ENCODE results near the gene MUSTN1.

MUSTN1 gene

GRCh38 chr3:52791366-52791765, 43.5 kb downstream of the MUSTN1 start:
- no peaks in the 10 kb centered on the region for H3K9me3 ChIP-seq (ENCODE audit: severe bottlenecking)
- no peaks in the 10 kb centered on the region for H3K36me3 ChIP-seq
- TF ChIP-seq, protein P1, sequence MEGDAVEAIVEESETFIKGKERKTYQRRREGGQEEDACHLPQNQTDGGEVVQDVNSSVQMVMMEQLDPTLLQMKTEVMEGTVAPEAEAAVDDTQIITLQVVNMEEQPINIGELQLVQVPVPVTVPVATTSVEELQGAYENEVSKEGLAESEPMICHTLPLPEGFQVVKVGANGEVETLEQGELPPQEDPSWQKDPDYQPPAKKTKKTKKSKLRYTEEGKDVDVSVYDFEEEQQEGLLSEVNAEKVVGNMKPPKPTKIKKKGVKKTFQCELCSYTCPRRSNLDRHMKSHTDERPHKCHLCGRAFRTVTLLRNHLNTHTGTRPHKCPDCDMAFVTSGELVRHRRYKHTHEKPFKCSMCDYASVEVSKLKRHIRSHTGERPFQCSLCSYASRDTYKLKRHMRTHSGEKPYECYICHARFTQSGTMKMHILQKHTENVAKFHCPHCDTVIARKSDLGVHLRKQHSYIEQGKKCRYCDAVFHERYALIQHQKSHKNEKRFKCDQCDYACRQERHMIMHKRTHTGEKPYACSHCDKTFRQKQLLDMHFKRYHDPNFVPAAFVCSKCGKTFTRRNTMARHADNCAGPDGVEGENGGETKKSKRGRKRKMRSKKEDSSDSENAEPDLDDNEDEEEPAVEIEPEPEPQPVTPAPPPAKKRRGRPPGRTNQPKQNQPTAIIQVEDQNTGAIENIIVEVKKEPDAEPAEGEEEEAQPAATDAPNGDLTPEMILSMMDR (IDR thresholded peaks at IDR 0.05; ENCODE audit: low read depth, low read length): no peak
- DNase-seq: no peak
- no peak overlapping the region for H3K4me3 ChIP-seq (ENCODE audit: low read depth, low read length)
- no peak overlapping the region for H3K27ac ChIP-seq
- H3K27me3 ChIP-seq (ENCODE audit: insufficient read depth, low read depth, severe bottlenecking): no peaks in the 10 kb centered on the region

- H3K9me3 ChIP-seq (ENCODE audit: severe bottlenecking): no peaks in the 10 kb centered on the region
- H3K27me3 ChIP-seq (ENCODE audit: insufficient read depth, low read depth, severe bottlenecking): no peaks in the 10 kb centered on the region
- TF ChIP-seq, protein P1 (IDR thresholded peaks at IDR 0.05; ENCODE audit: low read depth, low read length): no peak
- no peak overlapping the region for H3K27ac ChIP-seq
- no peak overlapping the region for H3K4me3 ChIP-seq (ENCODE audit: low read depth, low read length)
- no peak for DNase-seq
- H3K36me3 ChIP-seq: no peaks in the 10 kb centered on the region
These were observed 44.1 kb downstream of the MUSTN1 start for GRCh38 chr3:52790741-52791140.

DNA sequence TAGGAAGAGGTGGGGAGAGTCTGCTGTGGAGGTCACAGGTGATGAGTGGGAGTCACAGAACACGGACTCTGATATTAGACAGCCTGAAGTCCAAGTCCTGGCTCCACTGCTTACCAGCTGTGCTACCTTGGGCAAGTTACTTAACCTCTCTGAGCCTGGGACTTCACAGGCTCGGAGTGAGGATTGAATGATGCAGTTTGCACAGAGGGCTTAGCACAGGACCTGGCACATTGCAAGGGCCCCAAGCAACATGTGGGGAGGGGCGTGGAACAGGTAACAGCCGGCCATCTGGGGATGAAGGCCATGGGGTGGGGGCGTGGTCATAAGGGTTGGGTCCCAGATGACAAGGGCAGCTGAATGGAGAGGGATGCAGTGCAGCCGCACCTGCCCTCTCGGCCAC, 44.5 kb downstream of the MUSTN1 start:
- TF ChIP-seq, protein P1 (IDR thresholded peaks at IDR 0.05; ENCODE audit: low read depth, low read length): no peak
- Histone ChIP-seq H3K27ac (no peak overlapping the region), H3K9me3 (ENCODE audit: severe bottlenecking) (no peaks in the 10 kb centered on the region), H3K36me3 (no peaks in the 10 kb centered on the region), H3K27me3 (ENCODE audit: insufficient read depth, low read depth, severe bottlenecking) (no peaks in the 10 kb centered on the region), H3K4me3 (ENCODE audit: low read depth, low read length) (no peak overlapping the region)
- no peak for DNase-seq

DNA sequence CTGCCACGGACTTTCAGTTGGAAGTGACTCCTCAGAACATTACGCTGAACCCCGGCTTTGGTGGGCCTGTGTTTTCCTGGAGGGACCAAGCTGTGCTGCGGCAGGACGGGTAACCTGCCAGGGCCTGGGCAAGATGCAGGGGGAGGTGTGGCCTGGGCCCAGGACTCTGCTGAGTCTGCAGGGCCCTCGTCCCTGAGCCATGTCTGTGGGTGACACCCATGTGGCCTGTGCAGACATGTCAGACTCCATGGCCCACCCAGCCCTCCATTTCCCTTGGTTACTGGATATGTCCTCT, 45.1 kb downstream of the MUSTN1 start:
- Histone ChIP-seq H3K27me3 (ENCODE audit: insufficient read depth, low read depth, severe bottlenecking) (no peaks in the 10 kb centered on the region), H3K36me3 (no peaks in the 10 kb centered on the region), H3K9me3 (ENCODE audit: severe bottlenecking) (no peaks in the 10 kb centered on the region), H3K27ac (no peak overlapping the region), H3K4me3 (ENCODE audit: low read depth, low read length) (no peak overlapping the region)
- no peak for DNase-seq
- TF ChIP-seq, protein P1 (IDR thresholded peaks at IDR 0.05; ENCODE audit: low read depth, low read length): no peak

DNA sequence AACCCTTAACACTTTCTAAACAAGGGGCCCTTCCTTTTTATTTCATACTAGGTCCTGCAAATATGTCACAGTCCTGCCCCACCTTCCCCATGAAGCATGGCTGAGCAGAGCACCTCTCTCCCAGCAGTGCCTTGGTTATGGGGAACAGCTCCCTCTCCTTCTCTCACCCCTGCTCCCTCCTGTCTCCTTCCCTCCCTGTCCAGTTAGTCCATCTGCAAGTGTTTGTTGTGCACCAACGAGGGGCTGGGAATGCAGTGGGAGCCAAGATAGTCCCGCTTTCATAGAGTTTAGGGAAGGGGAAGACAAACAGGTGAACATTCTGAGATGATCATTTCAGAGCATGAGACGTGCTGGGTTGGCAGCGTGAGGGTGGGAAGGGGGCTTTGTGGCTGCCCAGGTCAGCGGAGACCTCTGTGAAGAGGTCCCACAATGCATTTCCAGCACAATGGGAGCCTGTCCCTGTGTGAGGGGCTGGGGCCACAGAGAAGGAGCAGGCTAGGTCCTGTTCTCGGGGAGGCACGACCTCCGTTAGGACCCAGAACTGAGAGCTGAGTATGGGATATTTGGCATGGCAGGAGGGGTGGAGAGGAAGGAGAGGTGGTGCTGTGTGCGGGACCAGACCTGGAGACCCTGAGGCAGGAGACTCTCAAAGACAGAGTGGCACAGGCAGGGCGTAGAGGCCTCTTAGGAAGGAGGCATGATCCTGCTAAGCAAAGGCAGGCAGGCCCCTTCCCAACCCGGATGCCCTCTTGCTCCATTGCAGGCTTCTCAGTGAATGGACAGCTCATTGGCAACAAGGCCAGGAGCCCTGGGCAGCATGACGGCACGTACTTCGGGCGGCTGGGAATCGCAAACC, 45.7 kb downstream of the MUSTN1 start:
- Histone ChIP-seq H3K4me3 (ENCODE audit: low read depth, low read length) (no peak overlapping the region), H3K36me3 (no peaks in the 10 kb centered on the region), H3K27ac (no peak overlapping the region), H3K9me3 (ENCODE audit: severe bottlenecking) (no peaks in the 10 kb centered on the region), H3K27me3 (ENCODE audit: insufficient read depth, low read depth, severe bottlenecking) (no peaks in the 10 kb centered on the region)
- DNase-seq: no peak
- TF ChIP-seq, protein P1 (IDR thresholded peaks at IDR 0.05; ENCODE audit: low read depth, low read length): no peak
